ENCODE data around the gene SH3BP1. TPM values are rescaled to one million over a fixed set of nuclear protein-coding genes. Genes with fewer than 3 reads are reported as not detected.

SH3BP1 gene
- total RNA-seq, 1 donor from 2014 or later: 10.4 TPM

- no peak for DNase-seq (ENCODE audit: low read depth)
- H3K36me3 ChIP-seq (ENCODE audit: control insufficient read depth, insufficient read depth, low read length): peaks cover 4% of the 10 kb centered on the region
- no peak for TF ChIP-seq CTCF (IDR thresholded peaks at IDR 0.05; ENCODE audit: insufficient read depth, low read length, poor library complexity, severe bottlenecking)
- no peaks in the 10 kb centered on the region for H3K27me3 ChIP-seq (ENCODE audit: control insufficient read depth, insufficient read depth, low read length)
- H3K4me3 ChIP-seq (ENCODE audit: low read depth, low read length): no peak overlapping the region
Measured at GRCh38 chr22:37625737-37626136, 13.7 kb upstream of the SH3BP1 start.

- DNase-seq (ENCODE audit: low read depth): no peak
- Histone ChIP-seq H3K27me3 (ENCODE audit: control insufficient read depth, insufficient read depth, low read length) (no peaks in the 10 kb centered on the region), H3K4me3 (ENCODE audit: low read depth, low read length) (no peak overlapping the region), H3K36me3 (ENCODE audit: control insufficient read depth, insufficient read depth, low read length) (peaks cover 4% of the 10 kb centered on the region)
- no peak for TF ChIP-seq CTCF (IDR thresholded peaks at IDR 0.05; ENCODE audit: insufficient read depth, low read length, poor library complexity, severe bottlenecking)
Measured at GRCh38 chr22:37626144-37626543, 13.3 kb upstream of the SH3BP1 start.

- H3K36me3 ChIP-seq (ENCODE audit: control insufficient read depth, insufficient read depth, low read length): peaks cover 6% of the 10 kb centered on the region
- H3K27me3 ChIP-seq (ENCODE audit: control insufficient read depth, insufficient read depth, low read length): no peaks in the 10 kb centered on the region
- no peak overlapping the region for H3K4me3 ChIP-seq (ENCODE audit: low read depth, low read length)
- no peak for DNase-seq (ENCODE audit: low read depth)
- no peak for TF ChIP-seq CTCF (IDR thresholded peaks at IDR 0.05; ENCODE audit: insufficient read depth, low read length, poor library complexity, severe bottlenecking)
Measured at GRCh38 chr22:37626556-37627075, 12.9 kb upstream of the SH3BP1 start.

GRCh38 chr22:37627121-37627520 lies 12.3 kb upstream of the SH3BP1 start:
- Histone ChIP-seq H3K36me3 (ENCODE audit: control insufficient read depth, insufficient read depth, low read length) (peaks cover 6% of the 10 kb centered on the region), H3K27me3 (ENCODE audit: control insufficient read depth, insufficient read depth, low read length) (no peaks in the 10 kb centered on the region), H3K4me3 (ENCODE audit: low read depth, low read length) (no peak overlapping the region)
- TF ChIP-seq CTCF (IDR thresholded peaks at IDR 0.05; ENCODE audit: insufficient read depth, low read length, poor library complexity, severe bottlenecking): no peak
- DNase-seq (ENCODE audit: low read depth): no peak

GRCh38 chr22:37627545-37627944 lies 11.9 kb upstream of the SH3BP1 start:
- no peak for TF ChIP-seq CTCF (IDR thresholded peaks at IDR 0.05; ENCODE audit: insufficient read depth, low read length, poor library complexity, severe bottlenecking)
- DNase-seq (ENCODE audit: low read depth): no peak
- H3K36me3 ChIP-seq (ENCODE audit: control insufficient read depth, insufficient read depth, low read length): peaks cover 6% of the 10 kb centered on the region

GRCh38 chr22:37628830-37629229 lies 10.6 kb upstream of the SH3BP1 start:
- no peak for DNase-seq (ENCODE audit: low read depth)
- Histone ChIP-seq H3K27me3 (ENCODE audit: control insufficient read depth, insufficient read depth, low read length) (no peaks in the 10 kb centered on the region), H3K4me3 (ENCODE audit: low read depth, low read length) (no peak overlapping the region), H3K36me3 (ENCODE audit: control insufficient read depth, insufficient read depth, low read length) (peaks cover 6% of the 10 kb centered on the region)
- no peak for TF ChIP-seq CTCF (IDR thresholded peaks at IDR 0.05; ENCODE audit: insufficient read depth, low read length, poor library complexity, severe bottlenecking)

More at GRCh38 chr22:37627545-37627944, 11.9 kb upstream of the SH3BP1 start:
- Histone ChIP-seq H3K27me3 (ENCODE audit: control insufficient read depth, insufficient read depth, low read length) (no peaks in the 10 kb centered on the region), H3K4me3 (ENCODE audit: low read depth, low read length) (no peak overlapping the region)

Measured in kidney epithelial cell (primary cell).